ENCODE measurements around the gene HSBP1L1. TPM values are rescaled to one million over a fixed set of nuclear protein-coding genes. Genes with fewer than 3 reads are reported as not detected.

The HSBP1L1 gene
- total and polyA plus RNA-seq, 2 experiments from 2014 or later, result 1.8 to 3.7 TPM

GRCh38 chr18:79980585-79980984 lies 16.1 kb downstream of the HSBP1L1 start:
- H3K27ac Mint-ChIP-seq, result no peak overlapping the region
- DNase-seq (ENCODE audit: low spot score) (no peak), ATAC-seq (no peak)
- peaks cover 41% of the 10 kb centered on the region for H3K36me3 Mint-ChIP-seq (ENCODE audit: low read depth)
- H3K27ac ChIP-seq (ENCODE audit: low read depth), result no peak overlapping the region
- TF ChIP-seq ZNF331 (CRISPR knock-in tag; IDR thresholded peaks at IDR 0.05; ENCODE audit: low read depth) (no peak), JUNB (IDR thresholded peaks at IDR 0.05; ENCODE audit: unreplicated experiment) (no peak), ETS1 (IDR thresholded peaks at IDR 0.05) (no peak), ZNF462 (CRISPR knock-in tag; IDR thresholded peaks at IDR 0.05) (no peak), REST (IDR thresholded peaks at IDR 0.05; ENCODE audit: unreplicated experiment) (no peak), NANOG (IDR thresholded peaks at IDR 0.05; ENCODE audit: borderline replicate concordance) (no peak), CREB1 (CRISPR knock-in tag; IDR thresholded peaks at IDR 0.05; ENCODE audit: low read depth) (no peak), STAT1 (IDR thresholded peaks at IDR 0.05; ENCODE audit: unreplicated experiment) (no peak), EZH2phosphoT487 (IDR thresholded peaks at IDR 0.05; ENCODE audit: unreplicated experiment) (no peak), ZNF114 (CRISPR knock-in tag; IDR thresholded peaks at IDR 0.05) (no peak), EZH2 (IDR thresholded peaks at IDR 0.05; ENCODE audit: low read depth, unreplicated experiment) (no peak), POLR2AphosphoS5 (IDR thresholded peaks at IDR 0.05; ENCODE audit: low read depth) (no peak), CTCF (conservative IDR thresholded peaks at IDR 0.05; ENCODE audit: low read depth in 2 of 2) (no peak)
- no peak overlapping the region for H3K4me3 ChIP-seq
- peaks cover 15% of the 10 kb centered on the region for H3K4me1 Mint-ChIP-seq
- no peaks in the 10 kb centered on the region for H3K36me3 ChIP-seq (ENCODE audit: insufficient read depth)
- peaks cover 56% of the 10 kb centered on the region for H4K20me1 ChIP-seq (replicated peaks; ENCODE audit: insufficient read depth)
- H3K4me1 ChIP-seq (ENCODE audit: insufficient read depth), result no peaks in the 10 kb centered on the region; the same call in 1 of the 2 replicates
- H3K27me3 Mint-ChIP-seq (ENCODE audit: insufficient read depth, low read depth, poor library complexity), result no peaks in the 10 kb centered on the region
- no peak overlapping the region for H3K4me2 ChIP-seq
- no peak overlapping the region; the same call in 2 of the 3 replicates for H3K4me3 Mint-ChIP-seq
- no peaks in the 10 kb centered on the region for H3K27me3 ChIP-seq (ENCODE audit: insufficient read depth)
- no peaks in the 10 kb centered on the region for H3K9me2 ChIP-seq (ENCODE audit: insufficient read depth)
- H3K79me2 ChIP-seq (replicated peaks; ENCODE audit: insufficient read depth), result peaks cover 100% of the 10 kb centered on the region
- H3F3A ChIP-seq (replicated peaks; ENCODE audit: low read depth), result no peaks in the 10 kb centered on the region
- no peaks in the 10 kb centered on the region for H3K9me3 Mint-ChIP-seq
- no peak overlapping the region for H2AFZ ChIP-seq

All from GM23338 (cell line).